ENCODE measurements around the gene IKBKE.

IKBKE gene

GRCh38 chr1:206451134-206451686 is 19.1 kb upstream of the IKBKE start:
- no peak overlapping the region for H3K4me3 ChIP-seq (ENCODE audit: low read depth, low read length)
- no peak for DNase-seq (ENCODE audit: low read depth)

- DNase-seq (ENCODE audit: low read depth), result no peak
- no peak overlapping the region for H3K4me3 ChIP-seq (ENCODE audit: low read depth, low read length)
These were observed 17.2 kb upstream of the IKBKE start for GRCh38 chr1:206453111-206453510.

- no peak for DNase-seq (ENCODE audit: low read depth)
- H3K4me3 ChIP-seq (ENCODE audit: low read depth, low read length), result no peak overlapping the region
These were observed 15.0 kb upstream of the IKBKE start for GRCh38 chr1:206455289-206455665.

- no peak overlapping the region for H3K4me3 ChIP-seq (ENCODE audit: low read depth, low read length)
- DNase-seq (ENCODE audit: low read depth), result no peak
These were observed 14.5 kb upstream of the IKBKE start for GRCh38 chr1:206455666-206456344.

GRCh38 chr1:206456577-206457370 is 13.5 kb upstream of the IKBKE start:
- no peak overlapping the region for H3K4me3 ChIP-seq (ENCODE audit: low read depth, low read length)
- no peak for DNase-seq (ENCODE audit: low read depth)

- H3K4me3 ChIP-seq (ENCODE audit: low read depth, low read length), result no peak overlapping the region
- DNase-seq (ENCODE audit: low read depth), result no peak
These were observed 12.7 kb upstream of the IKBKE start for GRCh38 chr1:206457408-206458120.

- no peak overlapping the region for H3K4me3 ChIP-seq (ENCODE audit: low read depth, low read length)
- no peak for DNase-seq (ENCODE audit: low read depth)
These were observed 10.6 kb upstream of the IKBKE start for GRCh38 chr1:206459703-206460102.

- H3K4me3 ChIP-seq (ENCODE audit: low read depth, low read length), result no peak overlapping the region
- no peak for DNase-seq (ENCODE audit: low read depth)
These were observed 9.3 kb upstream of the IKBKE start for GRCh38 chr1:206460836-206461426.

GRCh38 chr1:206461602-206462455 is 8.4 kb upstream of the IKBKE start:
- H3K4me3 ChIP-seq (ENCODE audit: low read depth, low read length), result no peak overlapping the region
- no peak for DNase-seq (ENCODE audit: low read depth)

GRCh38 chr1:206463137-206463536 is 7.1 kb upstream of the IKBKE start:
- DNase-seq (ENCODE audit: low read depth), result no peak
- no peak overlapping the region for H3K4me3 ChIP-seq (ENCODE audit: low read depth, low read length)

- no peak overlapping the region for H3K4me3 ChIP-seq (ENCODE audit: low read depth, low read length)
- DNase-seq (ENCODE audit: low read depth), result no peak
These were observed 6.4 kb upstream of the IKBKE start for GRCh38 chr1:206463911-206464310.

- peak; percentile 89 for DNase-seq (ENCODE audit: low read depth)
- H3K4me3 ChIP-seq (ENCODE audit: low read depth, low read length), result no peak overlapping the region
These were observed 5.8 kb upstream of the IKBKE start for GRCh38 chr1:206464456-206464964.

- no peak for DNase-seq (ENCODE audit: low read depth)
- H3K4me3 ChIP-seq (ENCODE audit: low read depth, low read length), result no peak overlapping the region
These were observed 4.3 kb upstream of the IKBKE start for GRCh38 chr1:206465951-206466350.

- no peak overlapping the region for H3K4me3 ChIP-seq (ENCODE audit: low read depth, low read length)
- no peak for DNase-seq (ENCODE audit: low read depth)
These were observed 3.2 kb upstream of the IKBKE start for GRCh38 chr1:206466840-206467649.

- no peak for DNase-seq (ENCODE audit: low read depth)
These were observed 2.4 kb upstream of the IKBKE start for GRCh38 chr1:206467915-206468314.

GRCh38 chr1:206468571-206468970 is 1.7 kb upstream of the IKBKE start:
- DNase-seq (ENCODE audit: low read depth), result no peak
- no peak overlapping the region for H3K4me3 ChIP-seq (ENCODE audit: low read depth, low read length)

More at GRCh38 chr1:206467915-206468314, 2.4 kb upstream of the IKBKE start:
- H3K4me3 ChIP-seq (ENCODE audit: low read depth, low read length), result no peak overlapping the region

GRCh38 chr1:206469411-206469932 is 804 bp upstream of the IKBKE start:
- H3K4me3 ChIP-seq (ENCODE audit: low read depth, low read length), result no peak overlapping the region
- DNase-seq (ENCODE audit: low read depth), result no peak

Measured in skeletal muscle cell (primary cell).